OCI-LY3 (cell line): ENCODE measurements around the gene LMTK3.

Source experiments
- H2AFZ ChIP-seq: fragments of 200-600, 300-600 bp; shearing (Covaris generic); 2 replicates; pipeline ENCODE4 v1.6.0; 2014; ENCODE audit warnings: antibody characterized with exemption, low read depth, low read length
- H3K27ac ChIP-seq: fragments of 200-600, 300-600 bp; sonication (generic); 2 replicates; pipeline ENCODE4 v1.5.1; 2014; ENCODE audit warnings: mild to moderate bottlenecking, low read length, moderate library complexity, mixed read lengths
- H3K27me3 ChIP-seq: fragments of 200-600, 300-600 bp; sonication (generic); 2 replicates; pipeline ENCODE4 v1.6.1; 2014; ENCODE audit warnings: low read depth, low read length, mixed read lengths
- H3K36me3 ChIP-seq: fragments of 200-600, 300-600 bp; sonication (generic); replicated peaks from 2 replicates; pipeline ENCODE3; 2014; ENCODE audit warnings: low read depth, low read length, mixed read lengths
- H3K4me1 ChIP-seq: fragments of 300-600, 200-600 bp; sonication (generic); 2 replicates; pipeline ENCODE4 v1.6.1; 2014; ENCODE audit warnings: low read length, mixed read lengths
- H3K4me2 ChIP-seq: fragments of 200-600, 300-600 bp; sonication (generic); 2 replicates; pipeline ENCODE4 v1.6.1; 2014; ENCODE audit warnings: low read length, mixed read lengths
- H3K4me3 ChIP-seq: fragments of 300-600, 200-600 bp; sonication (generic); 2 replicates; pipeline ENCODE4 v1.5.1; 2014; ENCODE audit warnings: antibody characterized with exemption, mild to moderate bottlenecking, low read length, moderate library complexity
- H3K79me2 ChIP-seq: fragments of 300-600, 200-600 bp; shearing (Covaris generic); 2 replicates; pipeline ENCODE4 v1.6.1; 2014; ENCODE audit warnings: mild to moderate bottlenecking, low read length, mixed read lengths
- H3K9ac ChIP-seq: fragments of 300-600, 200-600 bp; shearing (Covaris generic); 2 replicates; pipeline ENCODE4 v1.6.0; 2014; ENCODE audit warnings: mild to moderate bottlenecking, low read length, moderate library complexity
- H3K9me3 ChIP-seq: fragments of 200-600, 300-600 bp; shearing (Covaris generic); 2 replicates; pipeline ENCODE4 v1.6.1; 2014; ENCODE audit warnings: low read length, mixed read lengths; ENCODE audit not compliant: insufficient read depth
- H4K20me1 ChIP-seq: fragments of 200-600, 300-600 bp; sonication (generic); 2 replicates; pipeline ENCODE4 v1.6.1; 2016; ENCODE audit warnings: low read length, mixed read lengths; ENCODE audit not compliant: insufficient read depth
- CTCF ChIP-seq: fragments of 200-600, 300-600 bp; sonication (generic); IDR thresholded peaks from 2 replicates; pipeline ENCODE4 v1.5.1; 2014; ENCODE audit warnings: antibody characterized with exemption, low read length, low read depth
- EZH2phosphoT487 ChIP-seq: fragments of 200-600 bp; shearing (Covaris generic); IDR thresholded peaks from 2 replicates; pipeline ENCODE4 v1.6.1; 2018; ENCODE audit warnings: antibody characterized with exemption, mixed run types, low read depth

LMTK3 gene

GRCh38 chr19:48548253-48548911, 36.7 kb upstream of the LMTK3 start:
- Histone ChIP-seq H3K9ac (no peak overlapping the region), H4K20me1 (no peaks in the 10 kb centered on the region), H3K27ac (no peak overlapping the region), H3K4me1 (no peaks in the 10 kb centered on the region), H3K4me3 (no peak overlapping the region), H2AFZ (no peak overlapping the region), H3K27me3 (peaks cover 22% of the 10 kb centered on the region), H3K36me3 (no peaks in the 10 kb centered on the region), H3K79me2 (no peaks in the 10 kb centered on the region), H3K4me2 (no peak overlapping the region), H3K9me3 (no peaks in the 10 kb centered on the region)
- no peak for TF ChIP-seq CTCF
- TF ChIP-seq EZH2phosphoT487 = no peak

- Histone ChIP-seq H3K27me3 (peaks cover 22% of the 10 kb centered on the region), H3K4me1 (no peaks in the 10 kb centered on the region), H3K36me3 (no peaks in the 10 kb centered on the region), H2AFZ (no peak overlapping the region), H3K9me3 (no peaks in the 10 kb centered on the region), H3K9ac (no peak overlapping the region), H3K79me2 (no peaks in the 10 kb centered on the region), H3K4me2 (no peak overlapping the region), H3K4me3 (no peak overlapping the region), H3K27ac (no peak overlapping the region), H4K20me1 (no peaks in the 10 kb centered on the region)
- no peak for TF ChIP-seq CTCF
- TF ChIP-seq EZH2phosphoT487 = no peak
These were observed 36.1 kb upstream of the LMTK3 start for GRCh38 chr19:48547722-48548121.

GRCh38 chr19:48544856-48545750, 33.5 kb upstream of the LMTK3 start:
- TF ChIP-seq CTCF (no peak), EZH2phosphoT487 (no peak)
- no peak overlapping the region for H3K4me2 ChIP-seq
- no peaks in the 10 kb centered on the region for H3K9me3 ChIP-seq
- no peaks in the 10 kb centered on the region for H4K20me1 ChIP-seq
- no peak overlapping the region for H3K9ac ChIP-seq
- no peaks in the 10 kb centered on the region for H3K79me2 ChIP-seq
- H3K27ac ChIP-seq = no peak overlapping the region
- no peaks in the 10 kb centered on the region for H3K36me3 ChIP-seq
- H3K27me3 ChIP-seq = peaks cover 14% of the 10 kb centered on the region
- H3K4me1 ChIP-seq = no peaks in the 10 kb centered on the region
- no peak overlapping the region for H3K4me3 ChIP-seq
- H2AFZ ChIP-seq = no peak overlapping the region

GRCh38 chr19:48543121-48543710, 31.6 kb upstream of the LMTK3 start:
- Histone ChIP-seq H3K4me3 (no peak overlapping the region), H3K79me2 (no peaks in the 10 kb centered on the region), H3K36me3 (no peaks in the 10 kb centered on the region), H2AFZ (no peak overlapping the region), H3K27me3 (peaks cover 2% of the 10 kb centered on the region), H3K9me3 (no peaks in the 10 kb centered on the region), H3K4me1 (no peaks in the 10 kb centered on the region), H3K9ac (no peak overlapping the region), H3K27ac (no peak overlapping the region), H4K20me1 (no peaks in the 10 kb centered on the region), H3K4me2 (no peak overlapping the region)
- TF ChIP-seq EZH2phosphoT487 (no peak), CTCF (no peak)
